ENCODE measurements around the gene DDR2. TPM values are rescaled to one million over a fixed set of nuclear protein-coding genes. Genes with fewer than 3 reads are reported as not detected.

DDR2 gene
- total RNA-seq, 1 donor from 2014 or later, result 1.1 TPM

GRCh38 chr1:162633081-162633762, 958 bp downstream of the DDR2 start:
- H3K9me3 Mint-ChIP-seq, result no peaks in the 10 kb centered on the region
- peaks cover 2% of the 10 kb centered on the region for H3K4me1 Mint-ChIP-seq (ENCODE audit: low read depth)
- H3K36me3 Mint-ChIP-seq (ENCODE audit: low read depth), result no peaks in the 10 kb centered on the region
- peaks cover 18% of the 10 kb centered on the region for H3K27me3 Mint-ChIP-seq (ENCODE audit: low read depth)
- DNase-seq (ENCODE audit: low spot score), result no peak
- H3K4me3 Mint-ChIP-seq (ENCODE audit: low read depth), result no peak overlapping the region
- no peak overlapping the region for H3K27ac Mint-ChIP-seq
- intact Hi-C loops (cut with micrococcal nuclease), result no loop called here

GRCh38 chr1:162635418-162635817, 3.2 kb downstream of the DDR2 start:
- Mint-ChIP-seq H3K36me3 (ENCODE audit: low read depth) (no peaks in the 10 kb centered on the region), H3K9me3 (no peaks in the 10 kb centered on the region), H3K27ac (no peak overlapping the region), H3K27me3 (ENCODE audit: low read depth) (peaks cover 15% of the 10 kb centered on the region), H3K4me3 (ENCODE audit: low read depth) (no peak overlapping the region), H3K4me1 (ENCODE audit: low read depth) (peaks cover 2% of the 10 kb centered on the region)
- intact Hi-C loops (cut with micrococcal nuclease), result no loop called here
- no peak for DNase-seq (ENCODE audit: low spot score)

- Mint-ChIP-seq H3K4me3 (ENCODE audit: low read depth) (no peak overlapping the region), H3K27me3 (ENCODE audit: low read depth) (peaks cover 12% of the 10 kb centered on the region), H3K27ac (no peak overlapping the region), H3K4me1 (ENCODE audit: low read depth) (no peaks in the 10 kb centered on the region), H3K9me3 (no peaks in the 10 kb centered on the region), H3K36me3 (ENCODE audit: low read depth) (no peaks in the 10 kb centered on the region)
- intact Hi-C loops (cut with micrococcal nuclease), result no loop called here
- no peak for DNase-seq (ENCODE audit: low spot score)
Measured at GRCh38 chr1:162639718-162640117, 7.5 kb downstream of the DDR2 start.

GRCh38 chr1:162641114-162641513, 8.8 kb downstream of the DDR2 start:
- Mint-ChIP-seq H3K4me1 (ENCODE audit: low read depth) (no peaks in the 10 kb centered on the region), H3K27ac (no peak overlapping the region), H3K27me3 (ENCODE audit: low read depth) (peaks cover 8% of the 10 kb centered on the region), H3K9me3 (no peaks in the 10 kb centered on the region), H3K36me3 (ENCODE audit: low read depth) (no peaks in the 10 kb centered on the region), H3K4me3 (ENCODE audit: low read depth) (no peak overlapping the region)
- DNase-seq (ENCODE audit: low spot score), result no peak
- intact Hi-C loops (cut with micrococcal nuclease), result no loop called here

- H3K4me1 Mint-ChIP-seq (ENCODE audit: low read depth), result no peaks in the 10 kb centered on the region
- H3K27me3 Mint-ChIP-seq (ENCODE audit: low read depth), result peaks cover 9% of the 10 kb centered on the region
- H3K27ac Mint-ChIP-seq, result no peak overlapping the region
- no peaks in the 10 kb centered on the region for H3K36me3 Mint-ChIP-seq (ENCODE audit: low read depth)
- intact Hi-C loops (cut with micrococcal nuclease), result no loop called here
- no peaks in the 10 kb centered on the region for H3K9me3 Mint-ChIP-seq
- no peak overlapping the region for H3K4me3 Mint-ChIP-seq (ENCODE audit: low read depth)
- no peak for DNase-seq (ENCODE audit: low spot score)
Measured at GRCh38 chr1:162644986-162645314, 12.7 kb downstream of the DDR2 start.

- intact Hi-C loops (cut with micrococcal nuclease), result no loop called here
- Mint-ChIP-seq H3K4me3 (ENCODE audit: low read depth) (no peak overlapping the region), H3K9me3 (no peaks in the 10 kb centered on the region), H3K27me3 (ENCODE audit: low read depth) (peaks cover 9% of the 10 kb centered on the region), H3K36me3 (ENCODE audit: low read depth) (no peaks in the 10 kb centered on the region), H3K27ac (no peak overlapping the region), H3K4me1 (ENCODE audit: low read depth) (no peaks in the 10 kb centered on the region)
- no peak for DNase-seq (ENCODE audit: low spot score)
Measured at GRCh38 chr1:162645666-162646065, 13.4 kb downstream of the DDR2 start.

- Mint-ChIP-seq H3K36me3 (ENCODE audit: low read depth) (no peaks in the 10 kb centered on the region), H3K27me3 (ENCODE audit: low read depth) (peaks cover 17% of the 10 kb centered on the region), H3K4me3 (ENCODE audit: low read depth) (no peak overlapping the region), H3K27ac (no peak overlapping the region), H3K9me3 (no peaks in the 10 kb centered on the region), H3K4me1 (ENCODE audit: low read depth) (no peaks in the 10 kb centered on the region)
- intact Hi-C loops (cut with micrococcal nuclease), result no loop called here
- no peak for DNase-seq (ENCODE audit: low spot score)
Measured at GRCh38 chr1:162649583-162649982, 17.3 kb downstream of the DDR2 start.

- Mint-ChIP-seq H3K27ac (no peak overlapping the region), H3K27me3 (ENCODE audit: low read depth) (peaks cover 13% of the 10 kb centered on the region), H3K9me3 (no peaks in the 10 kb centered on the region), H3K36me3 (ENCODE audit: low read depth) (no peaks in the 10 kb centered on the region), H3K4me1 (ENCODE audit: low read depth) (no peaks in the 10 kb centered on the region), H3K4me3 (ENCODE audit: low read depth) (no peak overlapping the region)
- no peak for DNase-seq (ENCODE audit: low spot score)
- intact Hi-C loops (cut with micrococcal nuclease), result no loop called here
Measured at GRCh38 chr1:162654915-162655620, 22.8 kb downstream of the DDR2 start.

- no peaks in the 10 kb centered on the region for H3K36me3 Mint-ChIP-seq (ENCODE audit: low read depth)
- no peaks in the 10 kb centered on the region for H3K9me3 Mint-ChIP-seq
- H3K4me1 Mint-ChIP-seq (ENCODE audit: low read depth), result no peaks in the 10 kb centered on the region
- peaks cover 11% of the 10 kb centered on the region for H3K27me3 Mint-ChIP-seq (ENCODE audit: low read depth)
- no peak for DNase-seq (ENCODE audit: low spot score)
- no peak overlapping the region for H3K4me3 Mint-ChIP-seq (ENCODE audit: low read depth)
- intact Hi-C loops (cut with micrococcal nuclease), result no loop called here
- H3K27ac Mint-ChIP-seq, result no peak overlapping the region
Measured at GRCh38 chr1:162656266-162656665, 24.0 kb downstream of the DDR2 start.

GRCh38 chr1:162660574-162660973, 28.3 kb downstream of the DDR2 start:
- no peaks in the 10 kb centered on the region for H3K9me3 Mint-ChIP-seq
- H3K27ac Mint-ChIP-seq, result no peak overlapping the region
- no peak for DNase-seq (ENCODE audit: low spot score)
- no peak overlapping the region for H3K4me3 Mint-ChIP-seq (ENCODE audit: low read depth)
- H3K36me3 Mint-ChIP-seq (ENCODE audit: low read depth), result no peaks in the 10 kb centered on the region
- no peaks in the 10 kb centered on the region for H3K4me1 Mint-ChIP-seq (ENCODE audit: low read depth)
- intact Hi-C loops (cut with micrococcal nuclease), result no loop called here
- H3K27me3 Mint-ChIP-seq (ENCODE audit: low read depth), result peaks cover 14% of the 10 kb centered on the region

GRCh38 chr1:162661336-162661735, 29.1 kb downstream of the DDR2 start:
- intact Hi-C loops (cut with micrococcal nuclease), result no loop called here
- Mint-ChIP-seq H3K36me3 (ENCODE audit: low read depth) (no peaks in the 10 kb centered on the region), H3K4me1 (ENCODE audit: low read depth) (no peaks in the 10 kb centered on the region)

GRCh38 chr1:162662013-162662412, 29.7 kb downstream of the DDR2 start:
- intact Hi-C loops (cut with micrococcal nuclease), result no loop called here
- no peaks in the 10 kb centered on the region for H3K9me3 Mint-ChIP-seq
- no peaks in the 10 kb centered on the region for H3K36me3 Mint-ChIP-seq (ENCODE audit: low read depth)
- peaks cover 22% of the 10 kb centered on the region for H3K27me3 Mint-ChIP-seq (ENCODE audit: low read depth)
- no peak overlapping the region for H3K27ac Mint-ChIP-seq
- no peaks in the 10 kb centered on the region for H3K4me1 Mint-ChIP-seq (ENCODE audit: low read depth)
- DNase-seq (ENCODE audit: low spot score), result no peak
- H3K4me3 Mint-ChIP-seq (ENCODE audit: low read depth), result no peak overlapping the region

More at GRCh38 chr1:162661336-162661735, 29.1 kb downstream of the DDR2 start:
- Mint-ChIP-seq H3K9me3 (no peaks in the 10 kb centered on the region), H3K27me3 (ENCODE audit: low read depth) (peaks cover 20% of the 10 kb centered on the region), H3K27ac (no peak overlapping the region), H3K4me3 (ENCODE audit: low read depth) (no peak overlapping the region)
- DNase-seq (ENCODE audit: low spot score), result no peak

GRCh38 chr1:162663086-162663485, 30.8 kb downstream of the DDR2 start:
- no peaks in the 10 kb centered on the region for H3K9me3 Mint-ChIP-seq
- peaks cover 30% of the 10 kb centered on the region for H3K27me3 Mint-ChIP-seq (ENCODE audit: low read depth)
- H3K4me1 Mint-ChIP-seq (ENCODE audit: low read depth), result no peaks in the 10 kb centered on the region
- DNase-seq (ENCODE audit: low spot score), result no peak
- H3K4me3 Mint-ChIP-seq (ENCODE audit: low read depth), result no peak overlapping the region
- H3K36me3 Mint-ChIP-seq (ENCODE audit: low read depth), result no peaks in the 10 kb centered on the region
- intact Hi-C loops (cut with micrococcal nuclease), result no loop called here
- no peak overlapping the region for H3K27ac Mint-ChIP-seq
